Pancreas (tissue), 10 donors: ENCODE measurements around the gene CLDN16. TPM values are rescaled to one million over a fixed set of nuclear protein-coding genes. Genes with fewer than 3 reads are reported as not detected.

ENCODE experiments used
- ATAC-seq, 4 donors: fragments of 200-7000 bp; cut with Tn5 transposase; one replicate each; pipeline versions ENCODE4 v1.8.0 to v1.9.1; 2020; ENCODE audit warnings: mild to moderate bottlenecking in 4 of 4, moderate library complexity in 4 of 4
- DNase-seq, 6 donors: peaks; one replicate each; pipeline ENCODE4 v3.0.0-alpha.2; 2020
- FAIRE-seq: peaks from 2 replicates; lab custom pipeline; 2012; peaks lifted over from hg19 to GRCh38; lab: Jason Lieb, UNC
- H3K27ac ChIP-seq, 4 donors: fragments of 200-600 bp; sonication (generic); 1 replicate in 3 of 4; 2 replicates in 1 of 4; pipeline versions ENCODE4 v1.5.0 to v1.8.0; 2020
- H3K27me3 ChIP-seq, 4 donors: fragments of 200-600 bp; one replicate each; pipeline ENCODE4 v1.8.0; 2021
- H3K36me3 ChIP-seq, 3 donors: fragments of 200-600 bp; sonication (generic) in 1 of 3; one replicate each; pipeline versions ENCODE4 v1.5.0 to v1.8.0; 2020 to 2021
- H3K4me1 ChIP-seq, 3 donors: fragments of 200-600 bp; one replicate each; pipeline ENCODE4 v1.8.0; 2021
- H3K4me3 ChIP-seq, 4 donors: fragments of 200-600 bp; sonication (generic) in 2 of 4; one replicate each; pipeline versions ENCODE4 v1.5.0 to v1.8.0; 2020 to 2021
- H3K9me3 ChIP-seq, 4 donors: fragments of 200-600 bp; one replicate each; pipeline ENCODE4 v1.8.0; 2021
- WGBS, 2 donors: extraction: QIAGEN DNeasy Blood & Tissue Kit; methylation state at CpG; one replicate each; pipeline ENCODE4 v1.1.7; 2013; 5-methylcytosine and 5-hydroxymethylcytosine counted together
- intact Hi-C, 3 donors: fragments of 100-400 bp; cut with DNase I; formaldehyde crosslinking; loops; one replicate each; pipeline versions ENCODE4 v1.11.1 to v1.14.2; 2022
- polyA plus RNA-seq, 2 donors: library from polyadenylated mRNA; stranded (reverse); fragments of 200-250 nt; gene quantifications; one replicate each; pipeline ENCODE4 v1.2.3, GENCODE V29; 2013
- total RNA-seq, 6 donors: library from RNA; stranded (reverse); fragmentation: NEBNext Ultra II Directional in 4 of 6; extraction: Animal tissue kit (Norgen Biotek cat#: 25700) in 4 of 6; gene quantifications; one replicate each; pipeline versions ENCODE4 v1.2.1 to v1.2.4, GENCODE V29; 2021 to 2023
- TF ChIP-seq, protein P1 (sequence below), 4 donors: fragments of 200-600 bp; sonication (generic) in 3 of 4; IDR thresholded peaks; one replicate each; pipeline versions ENCODE4 v1.5.0 to v1.8.0; 2021; ENCODE audit warnings: antibody characterized with exemption in 4 of 4
- donor health status: healthy with polysubstance abuse.
- donor health status: DM: no; HTN: no; CAD: no; lungs with moderate emphysema.
- donor health status: DM: no; HTN: no; CAD: no.
- donor health status: control.
- donor health status: control.
- donor health status: Bipolar disorder and iron deficiency.
- donor health status: DM: yes; HTN: yes; CAD: no.
- donor health status: DM: no; HTN: no; CAD: no.
- donor health status: DM: no; HTN: no; CAD: no.
- donor health status: DM: yes; HTN: yes; CAD: no.

Gene CLDN16
- total and polyA plus RNA-seq, 8 donors = 0.09 to 1.8 (median 0.36) TPM

DNA sequence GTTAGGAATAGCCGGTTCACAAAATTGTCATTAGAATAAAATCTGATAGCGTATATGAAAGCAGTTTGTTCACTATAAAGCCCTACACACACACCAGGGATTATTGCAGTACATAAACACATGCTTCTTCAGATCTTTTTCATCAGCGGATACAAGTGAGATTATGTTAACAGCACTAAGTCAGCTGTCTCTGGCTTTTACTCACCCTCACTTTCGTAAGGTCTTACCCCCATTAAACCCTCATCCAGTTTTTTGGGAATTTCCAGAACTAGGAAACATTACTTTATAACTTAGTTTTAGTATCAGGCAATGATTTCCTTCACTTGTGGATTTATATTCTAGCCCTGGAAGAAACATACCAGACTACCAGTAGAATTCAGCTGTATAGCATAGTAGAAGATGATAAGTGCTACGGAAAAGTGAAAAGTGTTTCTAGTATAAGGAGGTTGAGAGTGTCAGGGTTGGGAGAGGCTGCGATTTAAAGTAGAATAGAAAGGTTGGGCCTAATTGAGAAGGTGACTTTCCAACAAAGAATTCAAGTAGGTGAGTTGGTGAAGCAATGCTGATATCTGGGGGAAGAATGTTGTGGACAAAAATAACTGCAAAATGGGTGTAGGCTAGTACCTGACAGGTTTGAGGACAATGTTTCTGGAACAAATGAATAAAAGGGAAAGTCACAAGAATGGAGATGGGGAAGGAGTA lies 39.0 kb downstream of the CLDN16 start:
- intact Hi-C loops = no loop called here
- no peak overlapping the region for H3K27ac ChIP-seq
- no peak for ATAC-seq
- no peaks in the 10 kb centered on the region for H3K36me3 ChIP-seq
- no peaks in the 10 kb centered on the region for H3K27me3 ChIP-seq
- no peak overlapping the region for H3K4me3 ChIP-seq
- 79 to 87% methylated on average over 6 of the region's 6 CpGs for WGBS, 2 donors
- TF ChIP-seq, protein P1, sequence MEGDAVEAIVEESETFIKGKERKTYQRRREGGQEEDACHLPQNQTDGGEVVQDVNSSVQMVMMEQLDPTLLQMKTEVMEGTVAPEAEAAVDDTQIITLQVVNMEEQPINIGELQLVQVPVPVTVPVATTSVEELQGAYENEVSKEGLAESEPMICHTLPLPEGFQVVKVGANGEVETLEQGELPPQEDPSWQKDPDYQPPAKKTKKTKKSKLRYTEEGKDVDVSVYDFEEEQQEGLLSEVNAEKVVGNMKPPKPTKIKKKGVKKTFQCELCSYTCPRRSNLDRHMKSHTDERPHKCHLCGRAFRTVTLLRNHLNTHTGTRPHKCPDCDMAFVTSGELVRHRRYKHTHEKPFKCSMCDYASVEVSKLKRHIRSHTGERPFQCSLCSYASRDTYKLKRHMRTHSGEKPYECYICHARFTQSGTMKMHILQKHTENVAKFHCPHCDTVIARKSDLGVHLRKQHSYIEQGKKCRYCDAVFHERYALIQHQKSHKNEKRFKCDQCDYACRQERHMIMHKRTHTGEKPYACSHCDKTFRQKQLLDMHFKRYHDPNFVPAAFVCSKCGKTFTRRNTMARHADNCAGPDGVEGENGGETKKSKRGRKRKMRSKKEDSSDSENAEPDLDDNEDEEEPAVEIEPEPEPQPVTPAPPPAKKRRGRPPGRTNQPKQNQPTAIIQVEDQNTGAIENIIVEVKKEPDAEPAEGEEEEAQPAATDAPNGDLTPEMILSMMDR (IDR thresholded peaks at IDR 0.05) = no peak
- H3K9me3 ChIP-seq = no peaks in the 10 kb centered on the region
- FAIRE-seq = no peak
- no peaks in the 10 kb centered on the region for H3K4me1 ChIP-seq
- no peak for DNase-seq

DNA sequence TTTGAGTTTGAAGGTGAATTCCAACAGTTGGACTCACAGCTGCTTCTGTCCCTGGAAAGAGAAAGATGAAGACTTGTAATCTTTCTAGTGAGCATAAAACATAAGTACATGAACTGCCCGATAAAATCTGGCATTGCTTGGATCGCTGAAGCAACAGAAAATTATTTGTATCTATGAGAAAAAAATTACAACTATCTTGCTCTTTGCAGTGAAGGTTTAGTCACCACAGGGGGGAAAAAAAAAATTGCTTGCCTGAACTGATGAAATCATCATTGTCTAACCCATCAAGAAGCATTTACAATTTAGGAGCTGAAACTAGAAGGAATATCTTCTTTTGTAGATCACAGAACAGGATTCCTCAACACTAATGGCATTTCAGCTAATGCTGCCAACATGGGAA lies 41.7 kb downstream of the CLDN16 start:
- WGBS, 2 donors = 87 to 92% methylated on average over 2 of the region's 2 CpGs
- H3K4me3 ChIP-seq = no peak overlapping the region
- no peaks in the 10 kb centered on the region for H3K4me1 ChIP-seq
- no peak for FAIRE-seq
- no peaks in the 10 kb centered on the region for H3K9me3 ChIP-seq
- TF ChIP-seq, protein P1 (IDR thresholded peaks at IDR 0.05) = no peak
- no peak overlapping the region for H3K27ac ChIP-seq
- intact Hi-C loops = no loop called here
- H3K36me3 ChIP-seq = no peaks in the 10 kb centered on the region
- H3K27me3 ChIP-seq = no peaks in the 10 kb centered on the region
- ATAC-seq = no peak
- no peak for DNase-seq

DNA sequence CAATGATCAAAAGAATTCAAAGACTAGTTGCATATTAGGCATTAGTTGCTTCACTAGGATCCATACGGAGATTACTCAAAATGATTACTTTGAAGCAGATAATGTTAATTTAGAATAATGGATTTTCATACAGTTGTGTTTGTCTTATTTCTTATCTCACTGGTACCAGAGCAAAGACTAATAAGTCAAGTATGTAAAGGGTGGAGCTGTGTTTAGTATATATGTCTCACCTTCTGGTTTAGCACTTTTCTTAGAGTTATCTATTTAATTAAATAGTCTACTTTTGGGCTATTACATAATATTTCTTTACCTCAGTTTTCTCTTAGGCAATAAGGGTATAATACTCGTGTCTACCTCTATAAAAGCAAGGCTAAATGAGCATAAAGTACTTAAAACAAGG lies 42.9 kb downstream of the CLDN16 start:
- Histone ChIP-seq H3K4me1 (no peaks in the 10 kb centered on the region), H3K27ac (no peak overlapping the region), H3K4me3 (no peak overlapping the region), H3K27me3 (no peaks in the 10 kb centered on the region), H3K9me3 (no peaks in the 10 kb centered on the region), H3K36me3 (no peaks in the 10 kb centered on the region)
- TF ChIP-seq, protein P1 (IDR thresholded peaks at IDR 0.05) = no peak
- 75% methylated on average over 2 of the region's 2 CpGs for WGBS, 2 donors
- FAIRE-seq = no peak
- DNase-seq = no peak
- no peak for ATAC-seq
- intact Hi-C loops = no loop called here

DNA sequence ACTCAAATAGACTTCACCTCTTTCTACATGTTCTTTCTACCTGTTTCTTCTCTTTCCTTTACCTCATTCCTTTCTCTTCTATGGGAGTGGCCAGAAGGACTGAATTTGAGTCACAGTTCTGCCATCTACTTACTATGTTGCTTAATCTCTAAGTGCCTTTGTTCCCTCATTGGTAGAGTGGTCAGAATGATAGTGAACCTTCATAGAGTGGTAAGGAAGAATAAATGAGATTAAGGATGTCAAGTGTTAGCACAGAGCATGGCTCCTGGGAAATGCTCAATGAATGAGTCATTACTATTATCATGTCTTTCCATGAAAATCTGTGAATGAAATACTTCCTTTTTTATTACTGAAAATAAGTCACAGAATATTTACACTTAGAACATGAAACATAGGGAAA lies 44.3 kb downstream of the CLDN16 start:
- no peaks in the 10 kb centered on the region for H3K27me3 ChIP-seq
- no peaks in the 10 kb centered on the region for H3K36me3 ChIP-seq
- H3K4me3 ChIP-seq = no peak overlapping the region
- FAIRE-seq (no peak), ATAC-seq (no peak), DNase-seq (no peak)
- intact Hi-C loops = no loop called here
- no peaks in the 10 kb centered on the region for H3K4me1 ChIP-seq
- TF ChIP-seq, protein P1 (IDR thresholded peaks at IDR 0.05) = no peak
- no peaks in the 10 kb centered on the region for H3K9me3 ChIP-seq
- no peak overlapping the region for H3K27ac ChIP-seq

DNA sequence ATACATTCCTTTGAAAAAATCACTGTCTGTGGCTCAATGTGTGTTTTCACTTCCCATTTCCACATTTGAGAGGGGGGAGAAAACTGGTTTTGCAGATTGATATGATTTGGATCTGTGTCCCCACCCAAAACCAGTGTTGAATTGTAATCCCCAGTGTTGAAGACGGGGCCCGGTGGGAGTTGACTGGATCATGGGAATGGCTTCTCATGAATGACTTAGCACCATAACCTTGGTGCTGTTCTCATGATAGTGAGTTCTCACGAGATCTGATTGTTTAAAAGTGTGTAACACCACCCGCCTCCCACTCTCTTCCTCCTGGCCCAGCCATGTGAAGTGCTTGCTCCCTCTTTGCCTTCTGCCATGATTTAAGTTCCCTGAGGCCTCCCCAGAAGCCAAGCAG lies 45.7 kb downstream of the CLDN16 start:
- Histone ChIP-seq H3K27me3 (no peaks in the 10 kb centered on the region), H3K4me3 (no peak overlapping the region), H3K27ac (no peak overlapping the region), H3K36me3 (no peaks in the 10 kb centered on the region), H3K9me3 (no peaks in the 10 kb centered on the region), H3K4me1 (no peaks in the 10 kb centered on the region)
- no peak for ATAC-seq
- intact Hi-C loops = no loop called here
- 79 to 92% methylated on average over 4 of the region's 4 CpGs for WGBS, 2 donors
- no peak for DNase-seq
- TF ChIP-seq, protein P1 (IDR thresholded peaks at IDR 0.05) = no peak
- FAIRE-seq = no peak
